HTERT RPE-1 (cell line): ENCODE data around the gene SGSM2.
"Not testable (repeated sequence)": the region's sequence is repeated elsewhere in the genome, so short reads cannot be mapped to it uniquely, and the experiment has no call there.

Source experiments
- in situ Hi-C: fragments of 300-500 bp; cut with MboI; formaldehyde crosslinking; loops from 4 replicates; pipeline ENCODE4 v1.14.3; 2020; ENCODE audit warnings: low sequenced_read_pairs

Gene SGSM2

GRCh38 chr17:2336852-2337543 is at the start of gene SGSM2:
TSS of gene SGSM2 (plus strand) at chr17:2337501. CDS start at chr17:2337689, 188 bp downstream.
- in situ Hi-C loops, result no loop called here

- in situ Hi-C loops, result no loop called here
Measured at GRCh38 chr17:2289878-2290478, 47.3 kb upstream of the SGSM2 start.

DNA sequence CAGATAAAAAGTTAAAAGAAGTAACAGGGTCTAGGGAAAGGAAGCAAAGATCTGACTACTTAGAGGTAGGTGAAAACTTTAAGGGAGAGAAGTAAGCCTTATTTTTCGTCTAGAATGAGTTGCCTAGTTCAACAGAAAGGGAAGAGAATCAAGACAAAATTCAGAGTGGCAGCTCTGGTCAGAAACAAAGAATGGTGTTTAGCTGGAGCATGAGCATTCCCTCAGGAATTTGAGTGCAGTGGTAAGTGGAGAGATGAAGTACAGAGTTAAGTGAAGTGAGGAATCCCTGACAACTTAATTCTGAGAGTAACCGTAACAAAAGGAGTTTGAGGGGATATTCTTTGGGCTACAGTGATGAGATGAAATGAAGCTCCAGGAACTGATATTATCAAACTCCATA is 45.2 kb upstream of the SGSM2 start:
- in situ Hi-C loops, result no loop called here

DNA sequence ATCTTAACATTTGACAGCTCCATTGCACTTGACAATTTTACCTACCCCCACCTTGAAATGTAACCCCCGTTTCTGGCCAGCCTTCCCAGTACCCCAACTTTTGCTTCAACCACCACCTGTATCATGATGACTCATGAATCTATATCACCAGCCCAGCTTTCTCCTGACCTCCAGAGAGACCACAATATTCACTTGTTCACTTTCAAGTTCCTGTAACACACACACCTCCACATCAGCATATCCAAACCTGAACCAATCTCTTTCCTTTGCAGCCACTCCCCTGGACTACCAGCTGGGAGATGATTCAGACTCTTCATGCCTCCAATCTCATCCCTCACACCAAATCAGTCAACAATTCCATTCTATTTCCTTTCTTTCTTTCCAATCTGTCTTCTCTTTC is 41.7 kb upstream of the SGSM2 start:
- in situ Hi-C loops, result no loop called here

- in situ Hi-C loops, result no loop called here
Measured at GRCh38 chr17:2297023-2297422, 40.3 kb upstream of the SGSM2 start.

DNA sequence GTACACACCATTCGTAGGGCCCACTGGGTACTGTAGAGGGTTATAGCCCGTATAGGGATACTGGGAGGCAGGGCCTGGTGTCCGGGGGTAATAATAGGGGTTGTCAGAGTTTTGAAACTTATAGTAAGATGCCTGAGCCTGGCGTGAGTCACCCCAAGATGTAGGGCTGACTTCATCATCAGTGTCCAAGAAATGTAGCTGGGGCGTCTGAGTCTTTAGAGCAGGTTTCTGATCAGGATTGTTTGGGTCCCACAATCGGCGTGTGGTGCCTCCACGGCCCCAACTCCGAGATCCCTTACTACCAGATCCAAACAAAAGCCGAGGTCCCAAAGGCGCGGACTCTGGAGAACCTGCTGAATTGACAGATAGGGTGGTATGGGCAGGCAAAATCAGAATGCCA is 38.2 kb upstream of the SGSM2 start:
- in situ Hi-C loops, result no loop called here

DNA sequence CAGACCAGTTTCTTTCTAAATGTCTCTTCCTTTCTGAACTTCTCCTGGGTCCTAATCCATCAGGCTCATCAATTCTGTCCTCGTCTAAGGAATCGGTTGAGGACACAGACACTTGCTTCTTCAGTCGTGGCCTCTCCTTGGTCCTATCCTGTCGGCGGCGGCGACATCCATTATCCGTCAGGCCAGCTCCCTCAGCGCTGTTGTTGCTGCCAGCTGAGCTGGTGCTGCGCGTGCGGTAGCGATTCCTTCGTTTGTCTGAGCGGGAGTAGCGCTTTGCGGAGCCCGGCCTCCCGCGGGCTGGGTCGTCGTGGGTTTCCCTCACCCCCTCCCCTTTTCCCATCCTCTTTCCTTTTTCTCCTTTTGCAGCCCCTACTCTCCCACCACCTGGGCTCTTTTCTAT is 37.5 kb upstream of the SGSM2 start:
- in situ Hi-C loops, result no loop called here

- in situ Hi-C loops, result no loop called here
Measured at GRCh38 chr17:2302778-2303203, 34.5 kb upstream of the SGSM2 start.

DNA sequence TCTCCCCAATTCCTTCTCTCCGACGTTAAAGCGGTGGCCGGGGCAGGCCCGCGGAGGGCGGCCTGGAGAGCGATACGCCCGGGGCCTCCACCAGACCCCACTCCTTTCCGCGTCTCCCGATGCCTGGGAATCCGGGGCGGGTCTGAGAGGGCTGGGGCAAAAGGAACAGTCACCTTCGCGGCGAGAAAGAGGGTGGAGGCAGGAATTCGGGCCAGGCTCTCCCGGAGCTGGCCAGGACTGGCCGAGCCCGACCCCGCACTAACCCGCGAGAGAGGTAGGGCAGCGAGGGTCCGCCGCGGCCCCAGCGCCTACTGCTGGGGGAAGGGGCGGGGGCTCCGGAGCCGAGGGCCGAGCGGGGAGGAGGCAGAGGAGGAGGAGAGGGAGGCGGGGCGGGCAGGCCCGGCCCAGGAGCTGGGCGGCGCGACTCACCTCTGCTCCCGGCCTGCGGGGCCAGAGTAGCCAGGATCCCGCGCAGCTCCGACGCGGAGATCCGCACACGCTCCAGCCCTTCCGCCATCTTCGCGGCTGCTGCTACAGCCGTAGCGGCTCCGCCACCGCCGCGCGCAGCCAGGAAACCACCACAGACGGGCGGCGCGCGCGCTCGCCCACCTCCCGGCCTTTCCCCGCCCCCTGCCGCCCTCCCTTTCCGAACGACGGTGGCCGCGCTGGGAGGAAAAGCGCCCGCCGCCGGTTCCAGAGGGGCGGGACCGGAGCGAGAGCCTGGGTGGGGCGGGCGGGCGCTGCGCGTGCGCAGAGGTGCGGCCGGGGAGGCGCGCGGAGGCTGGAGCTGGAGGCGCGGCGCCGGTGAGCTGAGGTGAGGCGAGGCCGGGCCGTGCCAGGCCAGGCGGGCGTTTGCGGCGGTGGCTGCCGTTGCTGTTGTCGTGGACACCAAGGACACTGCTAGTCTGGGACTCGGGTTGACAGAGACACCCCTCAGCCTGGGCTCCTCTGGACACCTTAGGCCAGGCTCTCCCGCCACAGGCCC is 33.8 kb upstream of the SGSM2 start, which contains the start of the genes SMG6 and SRR:
Gene SMG6 (minus strand): TSS at position 582 of the 985 bp plus-strand sequence. CDS start 65 bp downstream, at position 517.
Gene SRR (plus strand): TSS at position 747 of the 985 bp plus-strand sequence. CDS start 11,611 bp downstream, outside the sequence.
- in situ Hi-C loops, result no loop called here

DNA sequence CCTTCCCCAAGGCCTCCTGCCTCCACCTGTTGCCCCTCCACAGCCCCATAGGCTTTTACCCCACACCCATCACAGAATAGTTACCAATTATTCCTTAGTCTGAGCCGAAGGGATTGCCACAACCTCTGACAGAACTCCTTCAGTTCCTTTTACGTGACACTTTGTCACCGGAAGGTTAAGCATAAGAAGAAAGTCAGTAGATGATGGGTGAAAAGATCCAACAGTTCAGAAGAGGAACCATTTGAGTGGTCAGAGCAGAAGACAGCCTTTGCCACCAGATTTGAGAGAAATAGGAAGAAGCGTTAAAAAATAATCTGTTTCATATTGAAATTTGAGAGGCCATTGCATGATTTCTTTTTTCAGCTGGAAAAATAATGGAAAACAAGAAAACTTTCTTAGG is 32.4 kb upstream of the SGSM2 start:
- in situ Hi-C loops, result no loop called here

- in situ Hi-C loops, result no loop called here
Measured at GRCh38 chr17:2309338-2310154, 27.8 kb upstream of the SGSM2 start.

DNA sequence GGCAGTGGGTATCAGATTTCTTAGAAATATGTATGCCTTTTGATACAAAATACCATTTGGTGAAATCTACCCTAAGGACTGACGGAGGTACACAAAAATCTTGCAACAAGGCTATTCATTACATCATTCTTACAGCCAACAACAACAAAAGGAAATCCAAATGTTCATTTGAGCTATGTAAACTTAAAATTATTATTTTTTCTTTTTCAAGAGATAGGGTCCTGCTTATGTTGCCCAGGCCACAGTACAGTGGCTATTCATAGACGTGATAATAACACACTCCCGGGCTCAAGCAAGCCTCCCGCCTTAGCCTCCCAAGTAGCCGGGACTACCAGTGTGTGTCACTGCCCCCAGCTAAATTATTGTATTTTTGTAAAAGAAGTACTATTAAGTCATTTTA is 24.6 kb upstream of the SGSM2 start:
- in situ Hi-C loops, result no loop called here

DNA sequence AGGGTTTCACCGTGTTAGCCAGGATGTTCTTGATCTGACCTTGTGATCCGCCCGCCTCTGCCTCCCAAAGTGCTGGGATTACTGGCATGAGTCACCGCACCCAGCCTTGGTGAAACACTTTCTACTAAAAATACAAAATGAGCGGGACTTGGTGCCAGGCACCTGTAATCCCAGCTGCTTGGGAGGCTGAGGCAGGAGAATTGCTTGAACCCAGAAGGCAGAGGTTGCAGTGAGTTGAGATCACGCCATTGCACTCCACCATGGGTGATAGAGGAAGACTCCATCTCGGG is 20.4 kb upstream of the SGSM2 start:
- in situ Hi-C loops, result not testable (repeated sequence)

DNA sequence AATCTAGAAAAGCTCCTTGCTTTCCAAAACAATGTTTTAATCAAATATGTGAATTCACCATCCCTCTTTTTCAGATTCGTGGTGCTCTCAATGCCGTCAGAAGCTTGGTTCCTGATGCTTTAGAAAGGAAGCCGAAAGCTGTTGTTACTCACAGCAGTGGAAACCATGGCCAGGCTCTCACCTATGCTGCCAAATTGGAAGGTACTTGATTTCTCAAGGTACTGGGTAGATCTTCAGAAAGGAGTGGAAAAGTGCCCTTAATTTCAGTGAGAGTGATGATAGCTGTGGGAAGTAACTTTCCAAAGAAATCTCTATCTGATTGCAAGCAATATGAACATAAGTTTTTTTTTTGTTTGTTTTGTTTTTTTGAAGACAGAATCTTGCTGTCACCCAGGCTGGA is 19.5 kb upstream of the SGSM2 start:
- in situ Hi-C loops, result no loop called here

GRCh38 chr17:2319051-2319450 is 18.2 kb upstream of the SGSM2 start:
- in situ Hi-C loops, result no loop called here

- in situ Hi-C loops, result no loop called here
Measured at GRCh38 chr17:2321399-2321798, 15.9 kb upstream of the SGSM2 start.

DNA sequence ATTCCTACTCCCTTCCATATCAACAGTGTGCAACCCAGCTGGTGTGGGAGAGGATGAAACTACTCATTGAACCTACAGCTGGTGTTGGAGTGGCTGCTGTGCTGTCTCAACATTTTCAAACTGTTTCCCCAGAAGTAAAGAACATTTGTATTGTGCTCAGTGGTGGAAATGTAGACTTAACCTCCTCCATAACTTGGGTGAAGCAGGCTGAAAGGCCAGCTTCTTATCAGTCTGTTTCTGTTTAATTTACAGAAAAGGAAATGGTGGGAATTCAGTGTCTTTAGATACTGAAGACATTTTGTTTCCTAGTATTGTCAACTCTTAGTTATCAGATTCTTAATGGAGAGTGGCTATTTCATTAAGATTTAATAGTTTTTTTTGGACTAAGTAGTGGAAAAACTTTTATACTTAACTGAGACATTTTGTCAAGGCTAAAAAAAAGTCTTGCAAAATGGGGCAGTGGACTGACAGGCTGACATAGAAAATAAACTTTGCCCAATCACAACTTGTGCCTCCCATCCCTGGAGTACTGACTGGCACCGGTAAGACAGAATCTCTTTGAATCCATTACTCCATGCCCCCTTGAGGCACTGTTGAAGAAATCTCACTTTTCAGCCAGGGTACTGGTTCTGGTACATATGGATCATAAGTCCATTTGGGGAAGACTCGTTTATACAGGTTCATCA is 13.5 kb upstream of the SGSM2 start:
- in situ Hi-C loops, result no loop called here

DNA sequence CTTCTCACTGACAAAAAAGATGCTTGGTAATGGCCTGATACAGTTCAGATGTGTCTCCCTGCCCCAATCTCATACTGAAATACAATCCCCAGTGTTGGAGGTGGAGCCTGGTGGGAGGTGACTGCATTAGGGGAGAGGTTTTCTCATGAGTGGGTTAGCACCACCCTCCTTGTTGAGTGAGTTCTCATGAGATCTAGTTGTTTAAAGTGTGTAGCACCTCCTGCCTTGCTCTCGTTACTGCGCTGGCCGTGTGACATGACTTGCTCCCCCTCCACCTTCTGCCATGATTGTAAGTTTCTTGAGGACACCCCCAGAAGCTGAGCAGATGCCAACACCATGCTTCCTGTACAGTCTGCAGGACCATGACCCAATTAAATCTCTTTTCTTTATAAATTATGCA is 6.0 kb upstream of the SGSM2 start:
- in situ Hi-C loops, result no loop called here

DNA sequence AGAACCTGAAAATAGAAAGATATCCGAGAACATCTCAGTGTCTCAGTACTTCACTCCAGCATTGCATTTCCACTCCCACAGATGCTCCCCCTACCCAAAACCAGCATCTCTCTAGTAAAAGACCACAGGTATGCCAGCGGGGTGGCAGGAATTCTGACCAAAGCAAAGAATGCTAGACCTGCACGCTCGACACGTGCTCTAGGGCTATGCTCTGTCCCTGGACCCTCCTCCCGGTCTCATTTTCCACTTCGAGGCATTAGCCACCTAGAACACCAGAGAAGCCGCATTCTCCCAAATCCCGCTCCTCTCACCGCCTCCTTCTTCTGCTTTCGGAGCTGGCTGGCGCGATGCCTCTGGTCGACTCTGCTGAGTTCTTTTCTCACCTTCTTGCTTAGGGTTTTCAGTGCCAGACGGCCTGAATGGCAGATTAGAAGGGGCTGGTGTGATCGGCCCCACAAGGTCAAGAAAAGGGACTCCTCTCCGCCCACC is 1.5 kb upstream of the SGSM2 start:
- in situ Hi-C loops, result no loop called here
